ENCODE data around the gene ZNF354B.

ZNF354B gene

DNA sequence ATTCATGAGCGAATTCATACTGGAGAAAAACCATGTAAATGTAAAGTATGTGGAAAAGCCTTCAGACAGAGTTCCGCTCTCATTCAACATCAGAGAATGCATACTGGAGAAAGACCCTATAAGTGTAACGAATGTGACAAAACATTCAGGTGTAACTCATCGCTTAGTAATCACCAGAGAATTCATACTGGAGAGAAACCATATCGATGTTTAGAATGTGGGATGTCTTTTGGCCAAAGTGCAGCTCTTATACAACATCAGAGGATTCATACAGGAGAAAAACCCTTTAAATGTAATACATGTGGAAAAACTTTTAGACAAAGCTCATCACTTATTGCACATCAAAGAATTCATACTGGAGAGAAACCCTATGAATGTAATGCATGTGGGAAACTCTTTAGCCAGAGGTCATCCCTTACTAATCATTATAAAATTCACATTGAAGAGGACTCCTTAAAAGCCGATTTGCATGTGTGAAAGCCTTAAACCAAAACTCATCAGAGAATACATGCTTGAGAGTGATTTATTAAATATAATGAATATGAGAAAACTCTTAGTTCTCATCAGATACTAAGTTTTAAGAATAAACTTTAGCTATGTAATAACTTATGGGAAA lies 24.2 kb downstream of the ZNF354B start:
- DNase-seq (ENCODE audit: low spot score): no peak

DNA sequence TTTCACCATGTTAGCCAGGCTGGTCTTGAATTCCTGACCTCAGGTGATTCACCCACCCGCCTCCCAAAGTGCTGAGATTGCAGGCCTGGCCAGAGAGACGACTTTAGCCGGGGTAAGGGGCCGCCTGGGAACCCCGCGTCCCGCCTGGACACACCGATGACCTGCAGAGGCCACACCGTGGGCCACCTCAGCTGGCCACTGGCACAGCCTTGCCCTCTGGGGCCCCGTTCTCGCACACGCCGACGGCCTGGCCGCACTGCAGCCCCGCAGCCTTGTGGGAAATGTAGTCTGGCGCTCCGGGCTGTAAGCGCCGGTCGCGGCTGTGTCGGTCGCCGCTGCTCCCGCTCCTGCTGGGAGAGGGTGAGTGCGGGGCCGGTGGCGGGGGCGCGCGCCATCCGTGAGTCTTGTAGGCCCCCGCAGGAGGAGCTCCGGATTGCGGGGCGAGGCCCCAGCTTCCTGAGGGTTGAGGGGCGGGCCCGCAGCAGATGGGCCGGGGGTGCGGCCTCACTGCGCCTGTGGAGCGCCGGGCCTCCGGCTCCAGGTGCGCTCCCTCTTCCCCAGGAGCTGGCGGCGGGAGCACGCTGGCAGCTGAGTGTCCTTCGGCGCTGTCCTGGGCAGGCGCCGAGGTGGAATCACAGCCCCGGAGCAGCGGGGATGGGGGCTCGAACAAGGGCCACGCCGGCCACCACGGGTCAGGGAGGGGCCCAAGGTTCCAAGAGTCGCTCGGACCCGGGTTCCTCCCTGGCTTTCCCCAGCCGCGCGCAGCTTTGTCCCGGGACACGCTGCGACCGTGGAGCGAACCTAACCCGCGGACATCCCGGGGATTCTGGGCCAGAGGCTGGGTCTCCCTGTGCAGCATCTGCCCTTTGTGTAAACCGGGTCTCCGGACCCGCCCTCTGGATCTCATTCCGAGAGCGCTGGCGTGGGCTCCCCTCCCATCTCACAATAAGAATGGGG lies 36.1 kb downstream of the ZNF354B start, which contains the start of gene ZFP2:
Gene ZFP2 (plus strand): TSS at position 299 of the 957 bp plus-strand sequence. CDS start 35,401 bp downstream, outside the sequence.
- peak; percentile 75 for DNase-seq (ENCODE audit: low spot score)

DNA sequence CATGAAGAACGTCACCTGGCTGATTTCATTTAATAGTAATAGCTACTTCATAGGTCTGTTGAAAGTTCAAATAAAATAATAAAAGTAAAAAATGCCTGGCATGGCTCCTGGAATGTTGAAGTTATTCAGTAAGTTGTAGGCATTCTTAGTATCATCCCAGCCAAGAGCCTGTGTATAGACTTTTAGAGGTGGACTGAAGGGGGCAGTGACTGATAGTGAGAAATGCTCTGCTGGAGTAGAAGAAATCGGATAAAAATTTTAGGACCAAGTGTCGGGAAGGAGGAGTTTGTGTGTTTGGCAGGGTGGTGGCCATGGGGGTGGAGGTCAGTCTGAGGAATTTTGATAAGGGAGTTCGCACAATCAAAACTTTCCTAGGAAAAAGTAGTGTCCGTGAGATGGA lies 39.5 kb downstream of the ZNF354B start:
- DNase-seq (ENCODE audit: low spot score): peak; percentile 28

DNA sequence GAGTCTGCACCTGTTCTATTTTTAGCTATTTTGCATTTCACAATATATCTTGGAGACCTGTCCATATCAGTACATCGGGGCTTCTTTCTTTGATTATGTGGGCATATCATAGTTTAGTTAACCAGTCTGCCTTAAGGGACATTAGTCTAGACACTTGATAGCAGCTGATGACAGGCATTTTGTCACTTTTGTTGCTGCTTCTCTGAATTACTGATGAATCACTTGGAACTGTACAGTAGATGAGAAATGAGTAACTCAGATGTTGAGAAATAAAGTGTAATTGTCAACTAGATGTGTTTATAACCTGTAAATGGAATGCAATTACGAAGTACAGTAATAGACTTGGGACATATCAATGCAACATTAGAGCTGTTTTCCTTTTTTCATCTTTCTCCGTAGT lies 43.1 kb downstream of the ZNF354B start:
- DNase-seq (ENCODE audit: low spot score): peak; percentile 62

DNA sequence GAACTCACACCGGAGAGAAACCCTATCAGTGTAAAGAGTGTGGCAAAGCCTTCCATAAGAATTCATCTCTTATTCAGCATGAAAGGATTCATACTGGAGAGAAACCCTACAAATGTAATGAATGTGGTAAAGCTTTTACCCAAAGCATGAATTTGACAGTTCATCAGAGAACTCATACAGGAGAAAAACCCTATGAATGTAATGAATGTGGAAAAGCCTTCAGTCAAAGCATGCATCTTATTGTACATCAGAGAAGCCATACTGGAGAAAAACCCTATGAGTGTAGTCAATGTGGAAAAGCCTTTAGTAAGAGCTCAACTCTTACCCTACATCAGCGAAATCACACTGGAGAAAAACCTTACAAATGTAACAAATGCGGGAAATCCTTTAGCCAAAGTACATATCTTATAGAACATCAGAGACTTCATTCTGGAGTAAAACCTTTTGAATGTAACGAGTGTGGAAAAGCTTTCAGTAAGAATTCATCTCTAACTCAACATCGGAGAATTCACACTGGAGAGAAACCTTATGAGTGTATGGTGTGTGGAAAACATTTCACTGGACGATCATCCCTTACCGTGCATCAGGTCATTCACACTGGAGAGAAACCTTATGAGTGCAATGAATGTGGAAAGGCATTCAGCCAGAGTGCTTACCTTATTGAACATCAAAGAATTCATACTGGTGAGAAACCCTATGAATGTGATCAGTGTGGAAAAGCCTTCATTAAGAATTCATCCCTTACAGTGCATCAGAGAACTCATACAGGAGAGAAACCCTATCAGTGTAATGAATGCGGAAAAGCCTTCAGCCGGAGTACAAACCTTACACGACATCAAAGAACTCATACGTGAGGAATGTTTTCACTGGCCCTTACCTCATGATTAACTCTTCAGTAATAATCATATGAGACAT lies 72.3 kb downstream of the ZNF354B start:
- DNase-seq (ENCODE audit: low spot score): no peak
